Measurements from ENCODE around the gene MLIP.

Gene MLIP

GRCh38 chr6:54282186-54282585 lies 170.9 kb downstream of the MLIP start:
- no peak for DNase-seq (ENCODE audit: low read depth)

GRCh38 chr6:54284161-54284860 lies 173.1 kb downstream of the MLIP start:
- no peak for DNase-seq (ENCODE audit: low read depth)

GRCh38 chr6:54285595-54285994 lies 174.4 kb downstream of the MLIP start:
- DNase-seq (ENCODE audit: low read depth): no peak

GRCh38 chr6:54286141-54286540 lies 174.9 kb downstream of the MLIP start:
- DNase-seq (ENCODE audit: low read depth): no peak

GRCh38 chr6:54288474-54288873 lies 177.2 kb downstream of the MLIP start:
- DNase-seq (ENCODE audit: low read depth): no peak

- no peak for DNase-seq (ENCODE audit: low read depth)
Observed at GRCh38 chr6:54289426-54289825, 178.2 kb downstream of the MLIP start.

- no peak for DNase-seq (ENCODE audit: low read depth)
Observed at GRCh38 chr6:54291146-54291545, 179.9 kb downstream of the MLIP start.

GRCh38 chr6:54291738-54292137 lies 180.5 kb downstream of the MLIP start:
- no peak for DNase-seq (ENCODE audit: low read depth)

- no peak for DNase-seq (ENCODE audit: low read depth)
Observed at GRCh38 chr6:54294965-54295532, 183.8 kb downstream of the MLIP start.

- no peak for DNase-seq (ENCODE audit: low read depth)
Observed at GRCh38 chr6:54299542-54300269, 188.5 kb downstream of the MLIP start.

GRCh38 chr6:54301770-54302169 lies 190.5 kb downstream of the MLIP start:
- no peak for DNase-seq (ENCODE audit: low read depth)

- no peak for DNase-seq (ENCODE audit: low read depth)
Observed at GRCh38 chr6:54307439-54307910, 196.2 kb downstream of the MLIP start.

GRCh38 chr6:54308289-54308985 lies 197.2 kb downstream of the MLIP start, which contains the start of gene TINAG:
TINAG (plus strand) TSS chr6:54308441; CDS start chr6:54308551, 110 bp downstream.
- no peak for DNase-seq (ENCODE audit: low read depth)

- DNase-seq (ENCODE audit: low read depth): no peak
Observed at GRCh38 chr6:54308986-54309315, 197.7 kb downstream of the MLIP start.

GRCh38 chr6:54310377-54311152 lies 199.3 kb downstream of the MLIP start:
- no peak for DNase-seq (ENCODE audit: low read depth)

- DNase-seq (ENCODE audit: low read depth): no peak
Observed at GRCh38 chr6:54315656-54316055, 204.4 kb downstream of the MLIP start.

Data from stimulated activated CD8-positive, alpha-beta memory T cell treated with anti-CD3 and anti-CD28 coated beads, Interleukin-15, amount 100 ng/mL, for 24 hours (primary cell).